Adrenal gland (tissue), 5 donors: ENCODE data around the gene DVL1.

Experiments used
- POLR2A ChIP-seq, 2 donors: fragments of 450-650 bp; IDR thresholded peaks; one replicate each; pipeline ENCODE4 v1.6.1; 2017; ENCODE audit warnings: antibody characterized with exemption in 2 of 2, mild to moderate bottlenecking in 2 of 2, moderate library complexity in 1 of 2
- TF ChIP-seq, protein P1 (sequence below), 6 experiments: fragments of 450-650 bp in 4 of 6; fragments of 200-600 bp in 2 of 6; sonication (generic) in 1 of 6; IDR thresholded peaks; 1 replicate in 5 of 6; 2 replicates in 1 of 6; pipeline versions ENCODE4 v1.5.1 to v1.8.0; 2016 to 2021; ENCODE audit warnings: antibody characterized with exemption in 6 of 6, mild to moderate bottlenecking in 2 of 6, moderate library complexity in 1 of 6
- donor health status: DM: no; HTN: no; CAD: no.

DNA sequence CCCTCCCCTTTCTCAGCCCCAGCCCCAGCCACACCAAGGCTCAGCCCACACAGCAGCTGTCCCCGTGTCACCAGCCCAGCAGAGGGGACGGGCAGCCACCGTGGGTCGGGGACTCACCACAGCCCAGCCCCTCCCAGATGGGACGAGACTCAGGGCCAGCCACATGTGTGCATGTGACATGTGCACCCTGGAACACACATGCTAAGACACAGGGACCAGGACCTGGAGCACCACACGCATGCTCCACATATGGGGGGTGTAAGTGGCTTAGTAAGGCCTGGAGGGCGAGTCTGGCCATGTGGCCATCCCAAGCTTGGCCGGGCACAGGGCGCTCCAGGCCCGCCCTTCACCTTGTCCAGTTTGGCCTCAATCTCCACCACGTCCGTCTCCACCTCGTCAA lies 45.5 kb downstream of the DVL1 start:
- no peak for TF ChIP-seq POLR2A (IDR thresholded peaks at IDR 0.05)
- TF ChIP-seq, protein P1, sequence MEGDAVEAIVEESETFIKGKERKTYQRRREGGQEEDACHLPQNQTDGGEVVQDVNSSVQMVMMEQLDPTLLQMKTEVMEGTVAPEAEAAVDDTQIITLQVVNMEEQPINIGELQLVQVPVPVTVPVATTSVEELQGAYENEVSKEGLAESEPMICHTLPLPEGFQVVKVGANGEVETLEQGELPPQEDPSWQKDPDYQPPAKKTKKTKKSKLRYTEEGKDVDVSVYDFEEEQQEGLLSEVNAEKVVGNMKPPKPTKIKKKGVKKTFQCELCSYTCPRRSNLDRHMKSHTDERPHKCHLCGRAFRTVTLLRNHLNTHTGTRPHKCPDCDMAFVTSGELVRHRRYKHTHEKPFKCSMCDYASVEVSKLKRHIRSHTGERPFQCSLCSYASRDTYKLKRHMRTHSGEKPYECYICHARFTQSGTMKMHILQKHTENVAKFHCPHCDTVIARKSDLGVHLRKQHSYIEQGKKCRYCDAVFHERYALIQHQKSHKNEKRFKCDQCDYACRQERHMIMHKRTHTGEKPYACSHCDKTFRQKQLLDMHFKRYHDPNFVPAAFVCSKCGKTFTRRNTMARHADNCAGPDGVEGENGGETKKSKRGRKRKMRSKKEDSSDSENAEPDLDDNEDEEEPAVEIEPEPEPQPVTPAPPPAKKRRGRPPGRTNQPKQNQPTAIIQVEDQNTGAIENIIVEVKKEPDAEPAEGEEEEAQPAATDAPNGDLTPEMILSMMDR (IDR thresholded peaks at IDR 0.05) = no peak
